GM11168 (cell line): ENCODE measurements around the gene CYGB.

Source experiments
- in situ Hi-C: fragments of 300-500 bp; cut with MboI; formaldehyde crosslinking; loops from one replicate; pipeline ENCODE4 v1.12.0; 2022; ENCODE audit warnings: low sequenced_read_pairs; ENCODE audit not compliant: unreplicated experiment

Gene CYGB

GRCh38 chr17:76506408-76507345 lies 30.8 kb downstream of the CYGB start:
- in situ Hi-C loops, result loop anchor here (5.0 kb wide), 1 partner anchor 39 kb away; the partner anchor contains the start of gene AANAT

- in situ Hi-C loops, result no loop called here
Observed at GRCh38 chr17:76504117-76504516, 33.4 kb downstream of the CYGB start.

- in situ Hi-C loops, result no loop called here
Observed at GRCh38 chr17:76502341-76503211, 34.9 kb downstream of the CYGB start.

GRCh38 chr17:76501827-76502307 lies 35.6 kb downstream of the CYGB start:
- in situ Hi-C loops, result no loop called here

GRCh38 chr17:76501018-76501826 lies 36.3 kb downstream of the CYGB start, which contains the start of gene RHBDF2:
Gene RHBDF2, minus strand, starts transcription at chr17:76501423. Its CDS starts 19,899 bp downstream, at chr17:76481524.
- in situ Hi-C loops, result no loop called here

- in situ Hi-C loops, result no loop called here
Observed at GRCh38 chr17:76500747-76501017, 36.8 kb downstream of the CYGB start.

- in situ Hi-C loops, result no loop called here
Observed at GRCh38 chr17:76500074-76500746, 37.3 kb downstream of the CYGB start.

- in situ Hi-C loops, result no loop called here
Observed at GRCh38 chr17:76499267-76499667, 38.2 kb downstream of the CYGB start.

- in situ Hi-C loops, result no loop called here
Observed at GRCh38 chr17:76498876-76499251, 38.6 kb downstream of the CYGB start.

- in situ Hi-C loops, result no loop called here
Observed at GRCh38 chr17:76497979-76498875, 39.3 kb downstream of the CYGB start.

- in situ Hi-C loops, result no loop called here
Observed at GRCh38 chr17:76497699-76497978, 39.9 kb downstream of the CYGB start.

- in situ Hi-C loops, result no loop called here
Observed at GRCh38 chr17:76496464-76496863, 41.0 kb downstream of the CYGB start.

- in situ Hi-C loops, result no loop called here
Observed at GRCh38 chr17:76495663-76496400, 41.7 kb downstream of the CYGB start.

- in situ Hi-C loops, result no loop called here
Observed at GRCh38 chr17:76493505-76494167, 43.9 kb downstream of the CYGB start.

GRCh38 chr17:76492989-76493501 lies 44.5 kb downstream of the CYGB start:
- in situ Hi-C loops, result no loop called here

GRCh38 chr17:76492123-76492988 lies 45.2 kb downstream of the CYGB start:
- in situ Hi-C loops, result no loop called here
